Thoracic aorta (tissue), 2 donors: ENCODE measurements around the gene FIP1L1. TPM values are rescaled to one million over a fixed set of nuclear protein-coding genes. Genes with fewer than 3 reads are reported as not detected.
A peak's percentile ranks its signal among the peaks of the same experiment; 100 is the strongest.

Source experiments
- ATAC-seq: fragments of 150-250 bp; one replicate; pipeline ENCODE4 v1.8.0; 2017; ENCODE audit warnings: low read depth; ENCODE audit not compliant: insufficient number of reproducible peaks, low FRiP score
- DNase-seq: peaks from one replicate; pipeline ENCODE4 v3.0.0-alpha.2; 2020; ENCODE audit warnings: low spot score
- H3K27ac ChIP-seq, 2 donors: fragments of 200-600 bp; sonication (generic); 1 replicate in 1 of 2; 2 replicates in 1 of 2; pipeline ENCODE4 v1.5.1; 2016; ENCODE audit warnings: mild to moderate bottlenecking in 2 of 2, moderate library complexity in 2 of 2
- H3K27me3 ChIP-seq: fragments of 200-600 bp; sonication (generic); replicated peaks from 2 replicates; pipeline ENCODE4 v1.6.0; 2016; ENCODE audit warnings: mild to moderate bottlenecking; ENCODE audit not compliant: insufficient read depth
- H3K36me3 ChIP-seq: fragments of 200-600 bp; sonication (generic); one replicate; pipeline ENCODE4 v1.5.1; 2016
- H3K4me1 ChIP-seq, 2 donors: fragments of 200-600 bp; sonication (generic); 1 replicate in 1 of 2; 2 replicates in 1 of 2; pipeline versions ENCODE4 v1.5.1 to v1.6.0; 2016; ENCODE audit warnings: low read depth in 2 of 2, mild to moderate bottlenecking in 1 of 2; ENCODE audit not compliant: control insufficient read depth in 1 of 2
- H3K4me3 ChIP-seq: fragments of 200-600 bp; sonication (generic); 2 replicates; pipeline ENCODE4 v1.5.1; 2016; ENCODE audit warnings: mild to moderate bottlenecking
- H3K9me3 ChIP-seq: fragments of 200-600 bp; sonication (generic); 2 replicates; pipeline ENCODE4 v1.5.1; 2016
- CTCF ChIP-seq: fragments of 200-600 bp; sonication (generic); IDR thresholded peaks from one replicate; pipeline ENCODE4 v1.5.1; 2019; ENCODE audit warnings: antibody characterized with exemption
- total RNA-seq, 2 donors: library from RNA; depleted of rRNA; stranded (reverse); fragments of >200 nt; gene quantifications; one replicate each; pipeline versions ENCODE4 v1.1.0 to v1.2.3, GENCODE V29; 2016

FIP1L1 gene
- total RNA-seq, 2 donors from 2014 or later: 29.5 to 57.9 TPM

GRCh38 chr4:53507058-53507457, 129.6 kb downstream of the FIP1L1 start:
- Histone ChIP-seq H3K4me3 (peak overlapping the region; percentile 67), H3K9me3 (no peaks in the 10 kb centered on the region), H3K36me3 (no peaks in the 10 kb centered on the region), H3K4me1 (peaks cover 18 to 39% of the 10 kb centered on the region in 2 donors), H3K27me3 (no peaks in the 10 kb centered on the region), H3K27ac (peak overlapping the region in 1 of 2 donors; percentile 83)
- DNase-seq (no peak), ATAC-seq (no peak)
- TF ChIP-seq CTCF: no peak

- H3K9me3 ChIP-seq: no peaks in the 10 kb centered on the region
- H3K27ac ChIP-seq: peak overlapping the region; percentile 76 to 83
- peak overlapping the region; percentile 67 for H3K4me3 ChIP-seq
- no peak for TF ChIP-seq CTCF
- no peaks in the 10 kb centered on the region for H3K27me3 ChIP-seq
- peak; percentile 91 for ATAC-seq
- peak; percentile 78 for DNase-seq
- no peaks in the 10 kb centered on the region for H3K36me3 ChIP-seq
- peaks cover 18 to 39% of the 10 kb centered on the region in 2 donors for H3K4me1 ChIP-seq
Observed at GRCh38 chr4:53507671-53508286, 130.3 kb downstream of the FIP1L1 start.

DNA sequence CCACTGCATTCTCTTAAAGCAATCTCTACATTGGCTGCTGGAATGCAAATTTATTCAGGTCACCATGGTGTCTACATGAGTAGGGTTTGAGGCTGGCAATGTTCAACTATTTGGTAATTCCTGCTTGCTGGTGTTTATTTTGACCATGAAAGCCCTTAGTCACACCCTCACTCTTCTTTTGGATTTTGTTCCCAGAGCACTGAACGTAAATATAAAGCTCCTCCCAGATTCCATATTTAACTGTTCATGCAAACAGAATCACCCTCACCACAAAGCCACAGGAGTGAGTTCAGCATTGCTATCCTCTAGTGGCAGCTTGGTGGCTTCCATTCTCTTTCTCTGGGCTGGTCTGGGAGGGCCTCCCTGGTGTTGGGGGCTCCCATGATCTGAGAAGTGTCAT, 131.0 kb downstream of the FIP1L1 start:
- DNase-seq: no peak
- Histone ChIP-seq H3K36me3 (no peaks in the 10 kb centered on the region), H3K27me3 (no peaks in the 10 kb centered on the region), H3K4me1 (peaks cover 18 to 39% of the 10 kb centered on the region in 2 donors), H3K9me3 (no peaks in the 10 kb centered on the region), H3K27ac (peak overlapping the region; percentile 76 to 83), H3K4me3 (peak overlapping the region; percentile 67)
- TF ChIP-seq CTCF: no peak
- ATAC-seq: no peak

DNA sequence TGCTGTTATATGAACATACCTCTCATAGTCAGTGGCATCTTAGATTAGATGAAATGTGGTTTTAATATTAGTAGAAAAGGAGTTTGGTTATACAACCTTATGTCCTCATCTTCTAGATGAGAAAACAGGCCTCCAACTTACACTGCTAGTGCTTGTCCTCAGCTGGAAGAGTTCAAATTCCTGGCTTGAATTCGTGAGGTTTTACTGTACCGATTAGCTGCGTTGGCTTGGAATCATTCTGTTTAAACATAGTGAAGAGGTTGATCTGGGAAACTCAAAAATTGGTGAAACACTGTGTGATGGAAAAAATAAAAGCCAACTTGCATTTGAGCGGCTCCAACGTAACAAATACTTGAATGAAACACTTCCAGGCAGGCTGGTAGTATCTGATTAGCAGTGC, 132.9 kb downstream of the FIP1L1 start:
- Histone ChIP-seq H3K27ac (peak overlapping the region in 1 of 2 donors; percentile 44), H3K9me3 (no peaks in the 10 kb centered on the region), H3K4me1 (peaks cover 18 to 39% of the 10 kb centered on the region in 2 donors), H3K4me3 (no peak overlapping the region), H3K36me3 (no peaks in the 10 kb centered on the region), H3K27me3 (no peaks in the 10 kb centered on the region)
- ATAC-seq (no peak), DNase-seq (no peak)
- no peak for TF ChIP-seq CTCF

Other genes starting within 250 kb of the FIP1L1 start
- 10 to 100 TPM; 20.3 to 27.4 TPM for gene SCFD2, start 11.6 kb upstream of the FIP1L1 start, total RNA-seq
- 10 to 100 TPM; 12.6 to 24.1 TPM for gene LNX1, start 213.8 kb downstream of the FIP1L1 start, total RNA-seq